ENCODE data around the gene SH2D3A.

DNA sequence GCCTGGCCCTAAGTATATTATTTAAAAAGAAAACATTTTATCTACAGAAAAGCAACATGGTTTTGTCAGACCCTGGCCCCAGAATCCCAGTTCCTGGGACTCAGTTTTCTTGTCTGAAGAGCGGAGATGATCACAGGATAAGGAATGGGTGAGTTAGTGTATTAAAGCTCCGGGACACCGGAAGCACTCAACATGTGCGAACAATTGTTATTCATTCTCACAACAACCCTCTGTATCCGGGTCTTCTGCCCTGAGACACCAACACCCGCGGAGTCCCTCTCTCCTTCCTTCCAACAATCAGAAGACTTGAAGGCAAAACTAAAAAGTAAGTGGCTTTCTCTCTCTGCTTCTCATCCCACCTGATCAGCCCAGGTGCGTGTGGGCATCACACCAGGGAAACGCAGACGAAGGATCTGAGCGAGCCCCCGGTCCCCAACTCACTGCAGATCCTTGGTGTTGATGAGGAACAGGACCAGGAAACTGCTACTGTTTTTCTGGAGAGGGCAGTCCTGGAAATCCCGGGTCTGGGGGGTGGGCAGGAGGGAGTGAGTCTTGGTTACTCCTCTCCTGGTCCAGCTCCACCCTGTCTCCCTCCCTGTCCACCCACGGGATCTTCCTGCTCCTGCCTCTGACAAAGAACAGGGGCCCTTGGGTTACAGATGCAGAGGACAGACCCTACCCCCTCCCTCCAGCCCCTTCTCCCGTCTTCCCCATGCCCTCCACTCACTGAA is 31.9 kb downstream of the SH2D3A start:
- TF ChIP-seq POLR2A (IDR thresholded peaks at IDR 0.05), result no peak
- TF ChIP-seq, protein P1, sequence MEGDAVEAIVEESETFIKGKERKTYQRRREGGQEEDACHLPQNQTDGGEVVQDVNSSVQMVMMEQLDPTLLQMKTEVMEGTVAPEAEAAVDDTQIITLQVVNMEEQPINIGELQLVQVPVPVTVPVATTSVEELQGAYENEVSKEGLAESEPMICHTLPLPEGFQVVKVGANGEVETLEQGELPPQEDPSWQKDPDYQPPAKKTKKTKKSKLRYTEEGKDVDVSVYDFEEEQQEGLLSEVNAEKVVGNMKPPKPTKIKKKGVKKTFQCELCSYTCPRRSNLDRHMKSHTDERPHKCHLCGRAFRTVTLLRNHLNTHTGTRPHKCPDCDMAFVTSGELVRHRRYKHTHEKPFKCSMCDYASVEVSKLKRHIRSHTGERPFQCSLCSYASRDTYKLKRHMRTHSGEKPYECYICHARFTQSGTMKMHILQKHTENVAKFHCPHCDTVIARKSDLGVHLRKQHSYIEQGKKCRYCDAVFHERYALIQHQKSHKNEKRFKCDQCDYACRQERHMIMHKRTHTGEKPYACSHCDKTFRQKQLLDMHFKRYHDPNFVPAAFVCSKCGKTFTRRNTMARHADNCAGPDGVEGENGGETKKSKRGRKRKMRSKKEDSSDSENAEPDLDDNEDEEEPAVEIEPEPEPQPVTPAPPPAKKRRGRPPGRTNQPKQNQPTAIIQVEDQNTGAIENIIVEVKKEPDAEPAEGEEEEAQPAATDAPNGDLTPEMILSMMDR (IDR thresholded peaks at IDR 0.05), result no peak
